ENCODE data around the gene B4GALT1.

The B4GALT1 gene

GRCh38 chr9:33151601-33152000 lies 15.5 kb downstream of the B4GALT1 start:
- TF ChIP-seq CTCF (IDR thresholded peaks at IDR 0.05): no peak
- no peak for TF ChIP-seq ZFX (IDR thresholded peaks at IDR 0.05; ENCODE audit: borderline replicate concordance)
- H3K27ac ChIP-seq: no peak overlapping the region

- no peak overlapping the region for H3K27ac ChIP-seq
Measured at GRCh38 chr9:33151007-33151557, 16.1 kb downstream of the B4GALT1 start.

GRCh38 chr9:33148367-33149014 lies 18.6 kb downstream of the B4GALT1 start:
- no peak for TF ChIP-seq ZFX (IDR thresholded peaks at IDR 0.05; ENCODE audit: borderline replicate concordance)
- no peak for TF ChIP-seq CTCF (IDR thresholded peaks at IDR 0.05)
- no peak overlapping the region for H3K27ac ChIP-seq

More at GRCh38 chr9:33151007-33151557, 16.1 kb downstream of the B4GALT1 start:
- TF ChIP-seq CTCF (IDR thresholded peaks at IDR 0.05) (no peak), ZFX (IDR thresholded peaks at IDR 0.05; ENCODE audit: borderline replicate concordance) (no peak)

GRCh38 chr9:33147416-33148169 lies 19.5 kb downstream of the B4GALT1 start:
- no peak for TF ChIP-seq CTCF (IDR thresholded peaks at IDR 0.05)
- no peak overlapping the region for H3K27ac ChIP-seq

GRCh38 chr9:33146298-33146697 lies 20.8 kb downstream of the B4GALT1 start:
- no peak overlapping the region for H3K27ac ChIP-seq

GRCh38 chr9:33144551-33144950 lies 22.6 kb downstream of the B4GALT1 start:
- H3K27ac ChIP-seq: no peak overlapping the region
- no peak for TF ChIP-seq CTCF (IDR thresholded peaks at IDR 0.05)

More at GRCh38 chr9:33146298-33146697, 20.8 kb downstream of the B4GALT1 start:
- TF ChIP-seq ZFX (IDR thresholded peaks at IDR 0.05; ENCODE audit: borderline replicate concordance) (no peak), CTCF (IDR thresholded peaks at IDR 0.05) (no peak)

- TF ChIP-seq ZFX (IDR thresholded peaks at IDR 0.05; ENCODE audit: borderline replicate concordance) (no peak), CTCF (IDR thresholded peaks at IDR 0.05) (no peak)
- no peak overlapping the region for H3K27ac ChIP-seq
Measured at GRCh38 chr9:33143241-33143661, 23.9 kb downstream of the B4GALT1 start.

Data from 22Rv1 (cell line).